T-helper 2 cell (primary cell): Measurements from ENCODE around the gene KIF2C.
A peak's percentile ranks its signal among the peaks of the same experiment; 100 is the strongest.
"Not testable (repeated sequence)": the region's sequence is repeated elsewhere in the genome, so short reads cannot be mapped to it uniquely, and the experiment has no call there.

Experiments
- DNase-seq, 5 experiments: peaks; one replicate each; pipeline versions ENCODE4 v3.0.0 to v3.0.0-alpha.2; 2012 to 2022

KIF2C gene

GRCh38 chr1:44719318-44719717, 20.3 kb upstream of the KIF2C start:
- peak in 1 of 5 experiments; percentile 34 for DNase-seq

- DNase-seq: no peak
Observed at GRCh38 chr1:44720281-44720680, 19.4 kb upstream of the KIF2C start.

GRCh38 chr1:44721485-44722361, 17.9 kb upstream of the KIF2C start:
- DNase-seq: peak in 4 of 5 experiments; percentile 41 to 99 (median 72)

GRCh38 chr1:44723064-44723463, 16.6 kb upstream of the KIF2C start:
- peak in 1 of 5 experiments; percentile 57 for DNase-seq

GRCh38 chr1:44723496-44724295, 15.9 kb upstream of the KIF2C start:
- DNase-seq: peak in 1 of 5 experiments; percentile 62

- peak in 1 of 5 experiments; percentile 39 for DNase-seq
Observed at GRCh38 chr1:44724296-44724954, 15.2 kb upstream of the KIF2C start.

GRCh38 chr1:44724955-44725698, 14.5 kb upstream of the KIF2C start:
- no peak for DNase-seq

GRCh38 chr1:44730741-44731512, 8.7 kb upstream of the KIF2C start, which contains the start of gene RNU5D-1:
RNU5D-1 (minus strand) TSS chr1:44731170.
- DNase-seq: peak; percentile 75 to 97 (median 92)

- DNase-seq: no peak
Observed at GRCh38 chr1:44733365-44733764, 6.3 kb upstream of the KIF2C start.

- no peak for DNase-seq
Observed at GRCh38 chr1:44733784-44734183, 5.9 kb upstream of the KIF2C start.

GRCh38 chr1:44735992-44736391, 3.6 kb upstream of the KIF2C start:
- no peak for DNase-seq

GRCh38 chr1:44738953-44739306, 707 bp upstream of the KIF2C start:
- not testable (repeated sequence) for DNase-seq

- no peak for DNase-seq
Observed at GRCh38 chr1:44740179-44740617, 561 bp downstream of the KIF2C start.

- DNase-seq: no peak
Observed at GRCh38 chr1:44743211-44743610, 3.6 kb downstream of the KIF2C start.

GRCh38 chr1:44747878-44748277, 8.2 kb downstream of the KIF2C start:
- DNase-seq: no peak

- no peak for DNase-seq
Observed at GRCh38 chr1:44757420-44757819, 17.8 kb downstream of the KIF2C start.

GRCh38 chr1:44759077-44759476, 19.4 kb downstream of the KIF2C start:
- no peak for DNase-seq

- no peak for DNase-seq
Observed at GRCh38 chr1:44760876-44761275, 21.2 kb downstream of the KIF2C start.

- DNase-seq: not testable (repeated sequence)
Observed at GRCh38 chr1:44766421-44766820, 26.8 kb downstream of the KIF2C start.

- DNase-seq: peak; percentile 61 to 96 (median 83)
Observed at GRCh38 chr1:44775078-44775929, 35.7 kb downstream of the KIF2C start, which contains the start of gene RPS8. RPS8 (plus strand) TSS chr1:44775540; CDS start chr1:44775597, 57 bp downstream.
